ENCODE measurements around the gene CTNND2. TPM values are rescaled to one million over a fixed set of nuclear protein-coding genes. Genes with fewer than 3 reads are reported as not detected.

CTNND2 gene
- polyA plus RNA-seq, 1 donor from 2014 or later, result 67.0 TPM

DNA sequence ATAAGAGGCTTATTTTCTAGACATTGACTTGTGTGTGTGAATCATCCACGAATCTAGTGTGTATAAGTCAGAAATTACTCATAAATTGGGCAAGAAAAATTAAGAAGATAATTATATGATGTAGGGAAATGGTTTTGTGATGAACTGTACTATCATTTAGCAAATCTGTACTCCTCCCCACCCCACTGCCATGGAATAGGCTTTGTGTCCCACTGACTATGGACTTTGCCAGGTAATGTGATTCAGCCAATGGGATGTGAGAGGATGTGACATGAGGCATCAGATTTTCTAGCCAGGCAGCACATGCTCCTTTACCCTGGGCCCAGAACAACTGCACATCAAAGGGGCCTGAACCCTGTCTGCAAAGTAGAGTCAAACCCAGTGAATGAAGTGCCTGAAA is 406.6 kb downstream of the CTNND2 start:
- H3K27ac ChIP-seq (ENCODE audit: low read length), result no peak overlapping the region
- TF ChIP-seq EP300 (conservative IDR thresholded peaks at IDR 0.05; ENCODE audit: poor library complexity, severe bottlenecking), result no peak
- no peak for TF ChIP-seq EZH2 (IDR thresholded peaks at IDR 0.05; ENCODE audit: borderline replicate concordance, insufficient read depth, low read length, poor library complexity, severe bottlenecking)
- no peak for TF ChIP-seq POLR2AphosphoS5 (IDR thresholded peaks at IDR 0.05)
- TF ChIP-seq, protein P1, sequence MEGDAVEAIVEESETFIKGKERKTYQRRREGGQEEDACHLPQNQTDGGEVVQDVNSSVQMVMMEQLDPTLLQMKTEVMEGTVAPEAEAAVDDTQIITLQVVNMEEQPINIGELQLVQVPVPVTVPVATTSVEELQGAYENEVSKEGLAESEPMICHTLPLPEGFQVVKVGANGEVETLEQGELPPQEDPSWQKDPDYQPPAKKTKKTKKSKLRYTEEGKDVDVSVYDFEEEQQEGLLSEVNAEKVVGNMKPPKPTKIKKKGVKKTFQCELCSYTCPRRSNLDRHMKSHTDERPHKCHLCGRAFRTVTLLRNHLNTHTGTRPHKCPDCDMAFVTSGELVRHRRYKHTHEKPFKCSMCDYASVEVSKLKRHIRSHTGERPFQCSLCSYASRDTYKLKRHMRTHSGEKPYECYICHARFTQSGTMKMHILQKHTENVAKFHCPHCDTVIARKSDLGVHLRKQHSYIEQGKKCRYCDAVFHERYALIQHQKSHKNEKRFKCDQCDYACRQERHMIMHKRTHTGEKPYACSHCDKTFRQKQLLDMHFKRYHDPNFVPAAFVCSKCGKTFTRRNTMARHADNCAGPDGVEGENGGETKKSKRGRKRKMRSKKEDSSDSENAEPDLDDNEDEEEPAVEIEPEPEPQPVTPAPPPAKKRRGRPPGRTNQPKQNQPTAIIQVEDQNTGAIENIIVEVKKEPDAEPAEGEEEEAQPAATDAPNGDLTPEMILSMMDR (IDR thresholded peaks at IDR 0.05; ENCODE audit: poor library complexity, severe bottlenecking), result no peak
- no peak for TF ChIP-seq TAF1 (IDR thresholded peaks at IDR 0.05; ENCODE audit: low read depth)
- TF ChIP-seq, protein P2, sequence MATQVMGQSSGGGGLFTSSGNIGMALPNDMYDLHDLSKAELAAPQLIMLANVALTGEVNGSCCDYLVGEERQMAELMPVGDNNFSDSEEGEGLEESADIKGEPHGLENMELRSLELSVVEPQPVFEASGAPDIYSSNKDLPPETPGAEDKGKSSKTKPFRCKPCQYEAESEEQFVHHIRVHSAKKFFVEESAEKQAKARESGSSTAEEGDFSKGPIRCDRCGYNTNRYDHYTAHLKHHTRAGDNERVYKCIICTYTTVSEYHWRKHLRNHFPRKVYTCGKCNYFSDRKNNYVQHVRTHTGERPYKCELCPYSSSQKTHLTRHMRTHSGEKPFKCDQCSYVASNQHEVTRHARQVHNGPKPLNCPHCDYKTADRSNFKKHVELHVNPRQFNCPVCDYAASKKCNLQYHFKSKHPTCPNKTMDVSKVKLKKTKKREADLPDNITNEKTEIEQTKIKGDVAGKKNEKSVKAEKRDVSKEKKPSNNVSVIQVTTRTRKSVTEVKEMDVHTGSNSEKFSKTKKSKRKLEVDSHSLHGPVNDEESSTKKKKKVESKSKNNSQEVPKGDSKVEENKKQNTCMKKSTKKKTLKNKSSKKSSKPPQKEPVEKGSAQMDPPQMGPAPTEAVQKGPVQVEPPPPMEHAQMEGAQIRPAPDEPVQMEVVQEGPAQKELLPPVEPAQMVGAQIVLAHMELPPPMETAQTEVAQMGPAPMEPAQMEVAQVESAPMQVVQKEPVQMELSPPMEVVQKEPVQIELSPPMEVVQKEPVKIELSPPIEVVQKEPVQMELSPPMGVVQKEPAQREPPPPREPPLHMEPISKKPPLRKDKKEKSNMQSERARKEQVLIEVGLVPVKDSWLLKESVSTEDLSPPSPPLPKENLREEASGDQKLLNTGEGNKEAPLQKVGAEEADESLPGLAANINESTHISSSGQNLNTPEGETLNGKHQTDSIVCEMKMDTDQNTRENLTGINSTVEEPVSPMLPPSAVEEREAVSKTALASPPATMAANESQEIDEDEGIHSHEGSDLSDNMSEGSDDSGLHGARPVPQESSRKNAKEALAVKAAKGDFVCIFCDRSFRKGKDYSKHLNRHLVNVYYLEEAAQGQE (IDR thresholded peaks at IDR 0.05; ENCODE audit: borderline replicate concordance), result no peak
- no peak for TF ChIP-seq MXI1 (conservative IDR thresholded peaks at IDR 0.05; ENCODE audit: poor library complexity, severe bottlenecking)
- TF ChIP-seq RAD21 (conservative IDR thresholded peaks at IDR 0.05), result no peak
- no peak for TF ChIP-seq SMC3 (conservative IDR thresholded peaks at IDR 0.05; ENCODE audit: poor library complexity)

DNA sequence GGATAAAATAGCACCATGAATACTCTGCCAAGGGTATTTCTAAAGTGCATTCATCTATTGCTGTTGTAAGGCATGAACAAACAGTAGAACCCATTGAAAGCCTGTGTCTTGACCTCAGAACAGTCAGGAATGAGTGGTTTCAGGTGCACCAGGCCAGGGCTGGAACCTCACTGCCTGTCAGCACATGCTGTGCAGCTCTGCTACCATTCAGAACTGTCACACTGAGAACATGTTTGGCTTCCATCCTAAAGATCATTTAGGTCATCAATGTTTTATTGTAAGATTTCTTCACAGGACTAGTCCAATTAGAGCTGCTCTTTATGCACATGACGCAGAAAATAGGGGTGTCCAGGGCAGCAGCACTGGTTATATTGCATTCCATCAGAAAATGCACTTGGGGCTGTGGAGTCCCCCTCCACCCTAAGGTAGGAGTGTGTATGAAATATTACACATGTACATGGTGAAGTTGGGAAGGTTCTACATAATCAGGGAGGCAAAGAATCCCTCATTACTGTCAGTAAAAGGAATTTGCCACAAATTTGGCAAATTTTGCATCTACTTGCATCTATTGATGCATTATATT is 408.0 kb downstream of the CTNND2 start:
- H3K9ac ChIP-seq (ENCODE audit: low read length), result no peak overlapping the region
- no peak overlapping the region for H2AFZ ChIP-seq (ENCODE audit: low read depth, low read length)
- H3K27ac ChIP-seq (ENCODE audit: low read length), result no peak overlapping the region
- H3K9me3 ChIP-seq (ENCODE audit: low read length), result no peaks in the 10 kb centered on the region
- TF ChIP-seq, protein P1 (IDR thresholded peaks at IDR 0.05; ENCODE audit: poor library complexity, severe bottlenecking), result no peak
- TF ChIP-seq MXI1 (conservative IDR thresholded peaks at IDR 0.05; ENCODE audit: poor library complexity, severe bottlenecking), result no peak
- H3K9me2 ChIP-seq (ENCODE audit: insufficient read depth, low read length), result no peaks in the 10 kb centered on the region
- no peaks in the 10 kb centered on the region for H3F3A ChIP-seq (ENCODE audit: insufficient read depth, low read length, poor library complexity, severe bottlenecking)
- H3K4me2 ChIP-seq (ENCODE audit: low read length), result no peak overlapping the region
- H4K20me1 ChIP-seq (ENCODE audit: insufficient read depth), result no peaks in the 10 kb centered on the region
- H3K79me2 ChIP-seq (replicated peaks; ENCODE audit: insufficient read depth, low read length), result no peaks in the 10 kb centered on the region
- H3K36me3 ChIP-seq (ENCODE audit: insufficient read depth, low read length), result no peaks in the 10 kb centered on the region
- H3K27me3 ChIP-seq (ENCODE audit: insufficient read depth, low read depth, low read length), result no peaks in the 10 kb centered on the region
- H3K4me3 ChIP-seq (ENCODE audit: low read length), result no peak overlapping the region

More for the DNA sequence above, 406.6 kb downstream of the CTNND2 start:
- Histone ChIP-seq H3K79me2 (replicated peaks; ENCODE audit: insufficient read depth, low read length) (no peaks in the 10 kb centered on the region), H3K4me3 (ENCODE audit: low read length) (no peak overlapping the region), H3K9ac (ENCODE audit: low read length) (no peak overlapping the region), H3K9me3 (ENCODE audit: low read length) (no peaks in the 10 kb centered on the region), H2AFZ (ENCODE audit: low read depth, low read length) (no peak overlapping the region), H3K36me3 (ENCODE audit: insufficient read depth, low read length) (no peaks in the 10 kb centered on the region), H3K4me2 (ENCODE audit: low read length) (no peak overlapping the region), H3F3A (ENCODE audit: insufficient read depth, low read length, poor library complexity, severe bottlenecking) (no peaks in the 10 kb centered on the region), H3K27me3 (ENCODE audit: insufficient read depth, low read depth, low read length) (no peaks in the 10 kb centered on the region), H3K9me2 (ENCODE audit: insufficient read depth, low read length) (no peaks in the 10 kb centered on the region), H4K20me1 (ENCODE audit: insufficient read depth) (no peaks in the 10 kb centered on the region)
